GM12878 (cell line): ENCODE results near the gene FBXO7.
A peak's percentile ranks its signal among the peaks of the same experiment; 100 is the strongest.

Experiments
- CTCF ChIP-seq, 3 experiments: IDR thresholded peaks in 2 of 3; conservative IDR thresholded peaks in 1 of 3; 2 replicates each; pipeline ENCODE4 v1.5.1; 2011; ENCODE audit warnings: low read depth in 3 of 3, low read length in 3 of 3, mild to moderate bottlenecking in 3 of 3, control low read depth in 2 of 3, moderate library complexity in 2 of 3, inconsistent platforms in 1 of 3, mixed read lengths in 1 of 3; ENCODE audit not compliant: control insufficient read depth in 2 of 3, insufficient read depth in 1 of 3; ENCODE audit errors: extremely low read depth in 1 of 3
- E2F4 ChIP-seq: IDR thresholded peaks from 2 replicates; pipeline ENCODE4 v1.6.1; 2012; ENCODE audit warnings: low read depth, low read length, improper control_type of control experiment
- EP300 ChIP-seq, 2 experiments: fragments of 150-350 bp in 1 of 2; IDR thresholded peaks; 2 replicates each; pipeline ENCODE4 v1.6.1; 2011 to 2012; ENCODE audit warnings: low read depth in 2 of 2, low read length in 2 of 2, borderline replicate concordance in 1 of 2, improper control_type of control experiment in 1 of 2, inconsistent platforms in 1 of 2; ENCODE audit not compliant: control insufficient read depth in 1 of 2
- FOS ChIP-seq: IDR thresholded peaks from 3 replicates; pipeline ENCODE4 v1.6.1; 2011; ENCODE audit warnings: borderline replicate concordance; ENCODE audit not compliant: insufficient read length; ENCODE audit errors: extremely low read depth
- GATAD2B ChIP-seq: fragments of 450-650 bp; conservative IDR thresholded peaks from 2 replicates; pipeline ENCODE4 v1.6.1; 2017; ENCODE audit warnings: low read depth, mild to moderate bottlenecking, moderate library complexity
- HDGF ChIP-seq: fragments of 450-650 bp; IDR thresholded peaks from 2 replicates; pipeline ENCODE4 v1.6.1; 2016; ENCODE audit warnings: antibody characterized with exemption
- MAX ChIP-seq: IDR thresholded peaks from 2 replicates; pipeline ENCODE4 v1.6.1; 2012; ENCODE audit warnings: low read depth, low read length, improper control_type of control experiment
- POLR2A ChIP-seq: IDR thresholded peaks from 2 replicates; pipeline ENCODE4 v1.6.1; 2011; ENCODE audit warnings: low read depth, mild to moderate bottlenecking, low read length
- RBBP5 ChIP-seq: fragments of 200-600 bp; sonication (generic); conservative IDR thresholded peaks from 2 replicates; pipeline ENCODE4 v1.6.1; 2016
- SMC3 ChIP-seq: IDR thresholded peaks from 2 replicates; pipeline ENCODE4 v1.6.1; 2011; ENCODE audit warnings: low read length, improper control_type of control experiment, borderline replicate concordance
- SUZ12 ChIP-seq: fragments of 200-600 bp; sonication (generic); IDR thresholded peaks from one replicate; pipeline ENCODE4 v1.6.1; 2018; ENCODE audit warnings: antibody characterized with exemption, mild to moderate bottlenecking; ENCODE audit not compliant: unreplicated experiment
- TCF7 ChIP-seq: IDR thresholded peaks from 2 replicates; pipeline ENCODE4 v1.6.1; 2014; ENCODE audit warnings: antibody characterized with exemption, borderline replicate concordance
- USF2 ChIP-seq: IDR thresholded peaks from 2 replicates; pipeline ENCODE4 v1.6.1; 2011; ENCODE audit warnings: low read depth, low read length, improper control_type of control experiment, borderline replicate concordance
- ZNF622 ChIP-seq: fragments of 450-650 bp; IDR thresholded peaks from 2 replicates; pipeline ENCODE4 v1.6.1; 2017; ENCODE audit warnings: mild to moderate bottlenecking, inconsistent platforms

GRCh38 chr22:32528984-32529982 is 54.7 kb downstream of the FBXO7 start:
- TF ChIP-seq POLR2A, result no peak
- no peak for TF ChIP-seq E2F4
- no peak for TF ChIP-seq ZNF622
- no peak for TF ChIP-seq SUZ12
- no peak for TF ChIP-seq EP300 (IDR thresholded peaks at IDR 0.05; ENCODE audit: borderline replicate concordance in 1 of 2, control insufficient read depth in 1 of 2, low read depth in 2 of 2, low read length in 2 of 2)
- TF ChIP-seq SMC3, result peak; percentile 77
- TF ChIP-seq MAX, result no peak
- TF ChIP-seq CTCF (IDR thresholded peaks at IDR 0.05 in 2 of 3, conservative IDR thresholded peaks at IDR 0.05 in 1 of 3; ENCODE audit: control insufficient read depth in 2 of 3, extremely low read depth in 1 of 3, insufficient read depth in 1 of 3, low read depth in 3 of 3, low read length in 3 of 3), result peak; percentile 65 to 84 (median 77)
- TF ChIP-seq HDGF, result no peak
- TF ChIP-seq FOS, result no peak
- no peak for TF ChIP-seq RBBP5
- TF ChIP-seq TCF7, result no peak
- no peak for TF ChIP-seq USF2
- TF ChIP-seq GATAD2B, result no peak
